ENCODE data around the gene DOLPP1. TPM values are rescaled to one million over a fixed set of nuclear protein-coding genes. Genes with fewer than 3 reads are reported as not detected.

The DOLPP1 gene
- total RNA-seq, 1 experiment from 2014 or later, result 16.1 TPM

DNA sequence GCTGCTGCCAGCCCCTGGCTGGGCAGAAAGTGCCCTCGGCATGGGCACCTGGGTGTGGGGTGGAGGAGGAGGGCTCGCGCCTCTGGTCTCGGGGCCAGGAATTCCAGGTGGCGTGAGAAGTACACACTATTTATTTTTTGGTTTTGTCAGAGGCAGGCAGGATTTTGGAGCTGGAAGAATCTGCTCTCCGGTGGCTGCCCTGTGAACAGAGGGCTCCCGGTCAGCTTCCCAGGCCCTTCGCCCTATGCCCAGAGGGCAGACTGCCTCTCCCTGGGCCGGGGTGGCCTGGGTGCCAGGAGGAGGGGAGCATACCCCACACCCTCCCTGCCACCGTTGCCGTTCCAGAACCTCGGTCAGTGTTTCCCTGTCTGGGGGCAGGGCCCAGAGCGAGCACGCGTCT is 8.3 kb downstream of the DOLPP1 start:
- DNase-seq, result no peak
- Mint-ChIP-seq H3K27me3 (ENCODE audit: unreplicated experiment) (no peaks in the 10 kb centered on the region), H3K9me3 (ENCODE audit: low read depth, unreplicated experiment) (no peaks in the 10 kb centered on the region), H3K27ac (ENCODE audit: unreplicated experiment) (no peak overlapping the region), H3K4me3 (ENCODE audit: low read depth, unreplicated experiment) (no peak overlapping the region), H3K36me3 (ENCODE audit: insufficient read depth, unreplicated experiment) (peaks cover 11% of the 10 kb centered on the region), H3K4me1 (ENCODE audit: low read depth, unreplicated experiment) (no peaks in the 10 kb centered on the region)
- CTCF ChIA-PET, result no interaction called here
- TF ChIP-seq, protein P1, sequence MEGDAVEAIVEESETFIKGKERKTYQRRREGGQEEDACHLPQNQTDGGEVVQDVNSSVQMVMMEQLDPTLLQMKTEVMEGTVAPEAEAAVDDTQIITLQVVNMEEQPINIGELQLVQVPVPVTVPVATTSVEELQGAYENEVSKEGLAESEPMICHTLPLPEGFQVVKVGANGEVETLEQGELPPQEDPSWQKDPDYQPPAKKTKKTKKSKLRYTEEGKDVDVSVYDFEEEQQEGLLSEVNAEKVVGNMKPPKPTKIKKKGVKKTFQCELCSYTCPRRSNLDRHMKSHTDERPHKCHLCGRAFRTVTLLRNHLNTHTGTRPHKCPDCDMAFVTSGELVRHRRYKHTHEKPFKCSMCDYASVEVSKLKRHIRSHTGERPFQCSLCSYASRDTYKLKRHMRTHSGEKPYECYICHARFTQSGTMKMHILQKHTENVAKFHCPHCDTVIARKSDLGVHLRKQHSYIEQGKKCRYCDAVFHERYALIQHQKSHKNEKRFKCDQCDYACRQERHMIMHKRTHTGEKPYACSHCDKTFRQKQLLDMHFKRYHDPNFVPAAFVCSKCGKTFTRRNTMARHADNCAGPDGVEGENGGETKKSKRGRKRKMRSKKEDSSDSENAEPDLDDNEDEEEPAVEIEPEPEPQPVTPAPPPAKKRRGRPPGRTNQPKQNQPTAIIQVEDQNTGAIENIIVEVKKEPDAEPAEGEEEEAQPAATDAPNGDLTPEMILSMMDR (IDR thresholded peaks at IDR 0.05; ENCODE audit: unreplicated experiment), result no peak
- BruUV-seq (replicated peaks), result no TSS peak
- intact Hi-C loops (cut with micrococcal nuclease; ENCODE audit: unreplicated experiment), result no loop called here

DNA sequence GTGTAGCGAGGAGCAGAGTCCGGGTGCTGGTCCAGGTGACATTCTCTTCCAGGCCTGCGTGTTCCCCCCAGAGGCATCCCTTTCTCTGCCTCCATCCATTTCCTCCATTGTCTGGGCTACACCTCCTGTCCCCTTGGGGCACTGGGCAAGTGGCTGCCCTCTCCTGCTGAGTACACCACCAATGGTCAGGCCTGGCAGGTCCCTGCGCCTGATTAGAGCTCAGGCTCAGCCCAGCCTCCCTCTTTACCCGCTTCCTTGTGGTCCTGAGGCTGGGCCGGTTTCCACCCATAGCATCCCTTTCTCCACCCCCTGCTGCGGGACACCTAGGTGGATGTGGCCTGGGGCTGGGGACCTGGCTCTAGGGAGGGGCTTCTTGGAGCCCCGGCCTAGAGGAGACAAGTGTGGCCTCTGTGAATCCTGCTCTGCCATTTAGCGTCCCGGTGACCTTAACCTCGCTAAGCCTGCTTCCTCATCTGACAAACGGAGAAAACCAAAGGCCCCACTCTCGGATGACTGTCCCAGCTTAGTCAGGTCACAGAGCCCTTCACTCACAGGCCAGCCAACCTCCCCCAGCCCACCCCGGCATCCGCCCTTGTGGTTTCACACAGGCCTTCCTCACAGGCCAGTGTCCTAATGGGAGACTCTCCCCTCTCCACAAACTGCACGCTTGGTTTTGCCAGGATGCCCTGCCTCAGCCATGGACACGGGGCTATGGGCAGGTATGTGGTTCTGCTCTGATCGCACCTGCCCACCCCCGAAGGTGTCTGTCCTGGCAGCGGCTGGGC is 12.9 kb downstream of the DOLPP1 start:
- CTCF ChIA-PET, result no interaction called here
- BruUV-seq (replicated peaks), result no TSS peak
- Mint-ChIP-seq H3K27me3 (ENCODE audit: unreplicated experiment) (no peaks in the 10 kb centered on the region), H3K9me3 (ENCODE audit: low read depth, unreplicated experiment) (no peaks in the 10 kb centered on the region), H3K36me3 (ENCODE audit: insufficient read depth, unreplicated experiment) (peaks cover 12% of the 10 kb centered on the region), H3K4me1 (ENCODE audit: low read depth, unreplicated experiment) (no peaks in the 10 kb centered on the region), H3K27ac (ENCODE audit: unreplicated experiment) (no peak overlapping the region), H3K4me3 (ENCODE audit: low read depth, unreplicated experiment) (no peak overlapping the region)
- TF ChIP-seq, protein P1 (IDR thresholded peaks at IDR 0.05; ENCODE audit: unreplicated experiment), result no peak
- intact Hi-C loops (cut with micrococcal nuclease; ENCODE audit: unreplicated experiment), result no loop called here
- DNase-seq, result no peak

DNA sequence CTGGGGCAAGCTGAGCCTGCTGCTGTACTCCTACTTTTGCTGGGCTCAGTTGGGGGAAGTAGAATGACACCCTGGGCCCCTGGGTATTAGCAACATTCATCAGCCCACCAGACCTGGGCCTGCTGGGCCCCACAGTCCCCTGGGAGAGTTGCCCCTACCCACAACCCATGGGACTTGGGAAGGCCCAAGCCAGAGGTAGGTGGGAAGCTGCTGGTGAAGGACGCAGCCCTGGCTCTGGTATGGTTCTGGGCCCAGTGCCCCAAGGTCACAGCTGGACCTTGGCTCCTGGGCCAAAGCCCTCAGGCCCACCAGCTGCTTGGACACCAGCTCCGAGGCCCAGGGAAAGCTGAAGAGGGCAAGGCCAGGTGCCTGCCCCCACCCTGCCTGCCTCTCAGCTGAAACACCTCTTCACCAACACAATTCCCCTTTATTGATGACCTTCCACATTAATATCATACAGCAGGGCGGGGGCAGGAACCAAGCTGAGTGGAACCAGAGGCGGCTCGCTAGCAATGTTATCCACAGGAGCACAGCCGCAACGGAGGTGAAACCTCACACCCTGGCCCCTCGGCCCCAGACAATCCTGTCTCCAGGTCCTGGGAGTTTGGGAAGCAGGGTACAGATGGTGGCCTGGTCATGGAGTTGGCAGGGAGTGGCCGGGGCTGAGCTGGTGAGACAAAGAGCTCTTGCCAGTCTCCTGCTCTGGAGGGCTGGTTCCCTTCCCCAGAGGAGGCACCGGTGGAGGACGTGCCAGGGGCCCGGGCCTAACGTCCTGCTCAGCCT is 13.7 kb downstream of the DOLPP1 start:
- Mint-ChIP-seq H3K9me3 (ENCODE audit: low read depth, unreplicated experiment) (no peaks in the 10 kb centered on the region), H3K4me3 (ENCODE audit: low read depth, unreplicated experiment) (no peak overlapping the region), H3K4me1 (ENCODE audit: low read depth, unreplicated experiment) (no peaks in the 10 kb centered on the region), H3K27ac (ENCODE audit: unreplicated experiment) (no peak overlapping the region), H3K36me3 (ENCODE audit: insufficient read depth, unreplicated experiment) (peaks cover 12% of the 10 kb centered on the region), H3K27me3 (ENCODE audit: unreplicated experiment) (no peaks in the 10 kb centered on the region)
- no TSS peak for BruUV-seq (replicated peaks)
- DNase-seq, result no peak
- TF ChIP-seq, protein P1 (IDR thresholded peaks at IDR 0.05; ENCODE audit: unreplicated experiment), result no peak
- CTCF ChIA-PET, result no interaction called here
- intact Hi-C loops (cut with micrococcal nuclease; ENCODE audit: unreplicated experiment), result no loop called here

DNA sequence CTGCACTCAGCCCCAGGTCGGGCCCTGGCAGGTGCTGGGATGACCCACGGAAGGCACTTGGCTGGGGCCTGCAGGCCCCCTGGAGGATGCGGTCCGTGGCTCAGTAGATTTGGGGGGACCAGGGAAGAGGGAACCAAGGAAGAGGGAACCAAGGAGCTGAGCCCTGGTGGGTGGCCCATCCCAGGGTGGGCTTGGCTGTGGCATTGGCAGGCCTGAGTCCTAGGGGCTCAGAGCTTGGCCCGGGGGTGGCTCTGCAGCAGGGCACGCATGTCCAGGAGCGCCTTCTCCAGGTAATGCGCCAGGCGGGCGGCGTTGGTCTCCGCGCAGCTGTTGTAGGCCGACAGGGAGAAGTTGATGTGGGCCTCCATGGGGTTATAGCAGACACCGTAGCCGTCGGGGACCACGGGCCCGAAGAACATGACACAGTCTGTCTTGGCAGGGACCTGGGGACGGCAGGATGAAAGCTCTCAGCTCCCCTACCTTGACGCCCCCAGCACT is 14.3 kb downstream of the DOLPP1 start:
- Mint-ChIP-seq H3K9me3 (ENCODE audit: low read depth, unreplicated experiment) (no peaks in the 10 kb centered on the region), H3K27me3 (ENCODE audit: unreplicated experiment) (no peaks in the 10 kb centered on the region), H3K4me1 (ENCODE audit: low read depth, unreplicated experiment) (no peaks in the 10 kb centered on the region), H3K27ac (ENCODE audit: unreplicated experiment) (no peak overlapping the region), H3K4me3 (ENCODE audit: low read depth, unreplicated experiment) (no peak overlapping the region), H3K36me3 (ENCODE audit: insufficient read depth, unreplicated experiment) (peaks cover 12% of the 10 kb centered on the region)
- TF ChIP-seq, protein P1 (IDR thresholded peaks at IDR 0.05; ENCODE audit: unreplicated experiment), result no peak
- DNase-seq, result no peak
- CTCF ChIA-PET, result no interaction called here
- intact Hi-C loops (cut with micrococcal nuclease; ENCODE audit: unreplicated experiment), result no loop called here
- no TSS peak for BruUV-seq (replicated peaks)
